Measurements from ENCODE around the gene IQCK. TPM values are rescaled to one million over a fixed set of nuclear protein-coding genes. Genes with fewer than 3 reads are reported as not detected.

Gene IQCK
- total and polyA plus RNA-seq, 10 donors, result 3.6 to 19.9 (median 7.4) TPM

- Histone ChIP-seq H3K9me3 (peaks cover 0 to 32% (median 22%) of the 10 kb centered on the region in 8 donors), H3K27me3 (replicated peaks in 1 of 7) (no peaks in the 10 kb centered on the region), H3K4me1 (peaks cover 0 to 16% (median 9%) of the 10 kb centered on the region in 6 donors), H3K4me3 (no peak overlapping the region), H3K27ac (no peak overlapping the region), H3K36me3 (no peaks in the 10 kb centered on the region)
- TF ChIP-seq POLR2A (IDR thresholded peaks at IDR 0.05) (no peak), POLR2AphosphoS5 (IDR thresholded peaks at IDR 0.05) (no peak), CTCF (IDR thresholded peaks at IDR 0.05 in 8 of 11, conservative IDR thresholded peaks at IDR 0.05 in 3 of 11) (no peak)
- WGBS, 5 donors, result 73 to 80% (median 78%) methylated on average over 5 of the region's 5 CpGs
- no peak for DNase-seq
- intact Hi-C loops (cut with DNase I; ENCODE audit: low total_unique reads), result no loop called here
These were observed 90.1 kb downstream of the IQCK start for GRCh38 chr16:19808061-19808641.

- no peak for DNase-seq
- Histone ChIP-seq H3K9me3 (peaks cover 0 to 36% (median 26%) of the 10 kb centered on the region in 8 donors), H3K4me1 (peaks cover 0 to 13% (median 9%) of the 10 kb centered on the region in 6 donors), H3K4me3 (no peak overlapping the region), H3K27me3 (replicated peaks in 1 of 7) (no peaks in the 10 kb centered on the region), H3K36me3 (no peaks in the 10 kb centered on the region), H3K27ac (no peak overlapping the region)
- WGBS, 5 donors, result 44 to 64% (median 57%) methylated on average over 4 of the region's 4 CpGs
- TF ChIP-seq CTCF (IDR thresholded peaks at IDR 0.05 in 8 of 11, conservative IDR thresholded peaks at IDR 0.05 in 3 of 11), result no peak
- no peak for TF ChIP-seq POLR2AphosphoS5 (IDR thresholded peaks at IDR 0.05)
- TF ChIP-seq POLR2A (IDR thresholded peaks at IDR 0.05), result no peak
- intact Hi-C loops (cut with DNase I; ENCODE audit: low total_unique reads), result no loop called here
These were observed 91.1 kb downstream of the IQCK start for GRCh38 chr16:19809121-19809635.

GRCh38 chr16:19809693-19810092 lies 91.6 kb downstream of the IQCK start:
- intact Hi-C loops (cut with DNase I; ENCODE audit: low total_unique reads), result no loop called here
- Histone ChIP-seq H3K36me3 (no peaks in the 10 kb centered on the region), H3K27ac (no peak overlapping the region), H3K4me3 (no peak overlapping the region), H3K27me3 (replicated peaks in 1 of 7) (no peaks in the 10 kb centered on the region), H3K4me1 (peaks cover 0 to 7% (median 5%) of the 10 kb centered on the region in 6 donors), H3K9me3 (peaks cover 0 to 36% (median 26%) of the 10 kb centered on the region in 8 donors)
- no peak for DNase-seq
- WGBS, 5 donors, result 86 to 96% (median 91%) methylated on average over 8 to 9 of the region's 9 CpGs
- no peak for TF ChIP-seq CTCF (IDR thresholded peaks at IDR 0.05 in 8 of 11, conservative IDR thresholded peaks at IDR 0.05 in 3 of 11)
- TF ChIP-seq POLR2A (IDR thresholded peaks at IDR 0.05), result no peak
- TF ChIP-seq POLR2AphosphoS5 (IDR thresholded peaks at IDR 0.05), result no peak

- Histone ChIP-seq H3K9me3 (peaks cover 0 to 25% (median 16%) of the 10 kb centered on the region in 8 donors), H3K36me3 (no peaks in the 10 kb centered on the region), H3K27ac (no peak overlapping the region), H3K4me3 (no peak overlapping the region), H3K4me1 (no peaks in the 10 kb centered on the region), H3K27me3 (replicated peaks in 1 of 7) (no peaks in the 10 kb centered on the region)
- no peak for DNase-seq
- 83 to 88% (median 85%) methylated on average over 13 of the region's 13 CpGs for WGBS, 5 donors
- TF ChIP-seq CTCF (IDR thresholded peaks at IDR 0.05 in 8 of 11, conservative IDR thresholded peaks at IDR 0.05 in 3 of 11), result no peak
- intact Hi-C loops (cut with DNase I; ENCODE audit: low total_unique reads), result no loop called here
These were observed 93.0 kb downstream of the IQCK start for GRCh38 chr16:19810817-19811731.
